SHP77 treated with DMSO at 0.1 percent for 48 hours (cell line): ENCODE results near the gene UFSP2.

Source experiments
- DNase-seq: peaks from one replicate; lab custom pipeline; 2025; lab: John Stamatoyannopoulos, UW

Gene UFSP2

DNA sequence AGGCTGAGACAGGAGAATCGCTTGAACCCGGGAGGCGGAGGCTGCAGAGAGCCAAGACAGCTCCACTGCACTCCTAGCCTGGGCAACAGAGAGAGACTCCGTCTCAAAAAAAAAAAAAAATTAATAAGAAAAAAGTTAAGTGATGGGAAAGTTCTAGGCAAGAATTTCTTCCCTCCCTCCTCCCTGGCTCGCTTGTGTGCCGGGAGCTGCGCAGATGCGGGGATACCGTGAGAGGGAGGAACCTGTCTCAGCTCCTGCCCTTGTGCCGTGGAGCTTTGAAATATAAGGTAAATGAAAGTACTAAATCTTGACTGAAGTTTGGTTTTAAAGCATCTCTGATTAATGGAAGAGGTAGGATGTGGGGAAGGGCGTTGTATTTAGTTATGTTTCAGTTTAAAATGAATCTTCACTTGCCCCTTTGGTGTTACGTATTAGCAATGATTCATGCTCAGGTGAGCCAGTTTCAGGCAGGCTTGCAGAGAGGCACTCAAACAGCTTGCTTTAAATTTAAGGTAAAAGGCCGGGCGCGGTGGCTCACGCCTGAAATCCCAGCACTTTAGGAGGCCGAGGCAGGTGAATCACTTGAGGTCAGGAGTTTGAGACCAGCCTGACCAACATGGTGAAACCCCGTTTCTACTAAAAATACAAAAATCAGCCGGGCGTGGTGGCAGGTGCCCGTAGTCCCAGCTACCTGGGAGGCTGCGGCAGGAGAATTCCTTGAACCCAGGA, 1.4 kb upstream of the UFSP2 start:
- no peak for DNase-seq

DNA sequence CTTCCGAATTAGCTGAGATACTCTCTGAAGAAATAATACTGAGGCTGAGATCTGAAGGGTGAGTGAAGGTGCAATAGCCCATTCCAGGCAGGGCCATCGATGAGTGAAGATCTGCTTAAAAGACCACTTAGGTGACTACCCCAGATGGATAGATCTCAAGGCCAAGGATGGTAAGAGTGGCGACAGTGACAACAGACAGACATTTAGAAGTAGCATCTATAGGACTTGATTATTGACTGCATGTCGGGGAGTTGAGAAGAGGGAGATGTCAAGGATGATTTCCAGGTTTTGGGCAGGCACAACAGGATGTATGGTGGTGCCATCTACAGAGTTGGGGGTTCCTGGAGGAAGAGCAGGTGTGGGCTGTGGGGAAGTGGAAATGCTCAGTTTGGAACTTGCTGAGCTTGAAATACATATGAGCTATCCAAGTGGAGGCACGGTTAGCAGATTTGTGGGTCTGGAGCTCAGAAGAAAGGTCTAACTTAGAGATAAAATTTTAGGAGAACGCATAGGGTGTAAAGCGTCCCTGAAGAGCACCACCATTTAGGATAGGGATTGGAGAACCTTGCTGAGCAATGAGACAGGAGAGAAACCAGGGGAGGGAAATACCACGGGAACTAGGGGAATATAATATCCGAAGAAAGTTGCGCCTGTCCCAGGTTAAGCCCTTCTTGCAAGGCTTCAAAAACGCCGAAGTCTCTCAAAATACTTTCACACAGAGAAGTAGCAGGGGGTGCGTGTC, 688 bp downstream of the UFSP2 start:
- no peak for DNase-seq

DNA sequence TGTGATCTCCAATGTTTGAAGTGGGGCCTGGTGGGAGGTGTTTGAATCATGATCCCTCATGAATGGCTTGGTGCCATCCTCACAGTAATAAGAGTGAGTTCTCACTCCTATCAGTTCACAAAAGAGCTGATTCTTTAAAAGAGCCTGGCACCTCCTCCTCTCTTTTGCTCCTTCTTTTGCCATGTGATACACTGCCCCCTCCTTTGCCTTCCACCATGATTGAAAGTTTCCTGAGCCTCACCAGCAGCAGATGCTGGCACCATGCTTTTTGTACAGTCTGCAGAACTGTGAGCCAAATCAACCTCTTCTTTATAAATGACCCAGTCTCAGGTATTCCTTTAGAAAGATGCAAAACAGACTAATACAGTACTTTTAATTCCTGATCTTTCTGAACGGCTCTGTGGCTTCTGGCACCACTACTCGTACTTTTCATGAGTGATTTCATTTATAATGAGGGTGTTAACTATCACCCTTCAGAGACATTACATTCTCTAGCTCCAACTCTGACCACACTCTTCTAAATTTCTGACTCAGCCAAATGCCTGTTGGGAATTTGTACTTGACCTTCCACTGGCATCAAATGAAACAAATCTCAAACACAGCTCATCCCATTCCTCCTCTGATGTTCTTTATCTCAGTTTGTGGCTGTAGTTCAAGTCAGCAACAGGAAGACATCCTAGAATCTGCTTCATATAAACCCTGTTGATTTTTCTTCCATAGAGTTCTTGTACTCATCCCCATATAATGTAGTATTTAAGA, 4.2 kb downstream of the UFSP2 start:
- no peak for DNase-seq

DNA sequence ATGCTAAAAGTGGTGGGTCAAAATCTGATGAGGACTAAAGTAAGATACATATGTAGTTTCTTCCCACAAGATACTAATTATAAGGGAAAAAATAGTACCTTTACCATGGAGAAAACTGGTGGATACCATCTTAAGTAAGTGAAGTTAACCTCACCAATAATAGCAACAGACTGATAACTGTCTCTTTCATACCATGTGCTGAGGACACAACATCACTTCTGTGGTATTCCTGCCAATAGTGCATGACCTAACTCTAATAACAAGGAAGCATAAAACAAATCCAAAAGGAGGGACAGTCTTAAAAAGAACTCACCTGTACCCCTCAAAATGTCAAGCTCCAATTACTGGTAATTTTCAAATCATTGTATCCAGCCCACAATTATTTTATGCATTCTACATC, 8.8 kb downstream of the UFSP2 start:
- DNase-seq = no peak

DNA sequence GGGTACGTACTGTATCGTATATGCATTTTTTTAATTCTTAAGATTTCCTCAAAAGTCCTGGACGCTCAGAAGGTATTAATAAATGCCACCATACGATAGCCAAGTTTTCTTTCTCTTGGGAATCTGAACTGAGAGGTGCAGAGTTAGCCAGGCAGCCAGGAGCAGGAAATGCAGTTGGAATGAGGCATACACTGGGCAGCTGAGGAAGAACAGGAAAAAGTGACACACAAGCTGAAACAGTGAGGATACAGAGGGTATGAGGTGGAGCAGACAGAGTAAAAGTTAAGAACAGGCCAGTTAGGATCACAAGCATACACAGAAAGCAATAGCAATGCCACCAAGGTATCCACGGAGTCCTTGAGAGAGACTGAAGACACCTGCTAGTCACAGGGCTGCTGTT, 13.4 kb downstream of the UFSP2 start:
- no peak for DNase-seq

DNA sequence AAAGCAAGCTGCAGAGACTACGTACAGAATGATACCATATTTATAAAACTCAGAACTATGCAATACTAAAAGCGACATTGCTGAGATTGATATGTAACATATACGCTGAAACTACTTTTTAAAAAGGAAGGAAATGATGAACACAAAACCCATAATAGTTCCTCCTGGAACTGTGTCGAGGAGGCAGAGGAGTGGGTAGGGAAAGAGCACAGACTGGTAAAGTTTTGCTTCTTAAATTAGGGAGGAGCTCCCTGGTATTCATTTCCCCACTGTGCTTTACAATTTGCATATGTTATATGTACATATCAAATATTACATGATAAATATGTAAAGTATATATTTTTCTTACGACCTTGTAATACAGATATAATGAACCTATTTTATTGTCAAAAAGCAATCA, 13.9 kb downstream of the UFSP2 start:
- DNase-seq = no peak

DNA sequence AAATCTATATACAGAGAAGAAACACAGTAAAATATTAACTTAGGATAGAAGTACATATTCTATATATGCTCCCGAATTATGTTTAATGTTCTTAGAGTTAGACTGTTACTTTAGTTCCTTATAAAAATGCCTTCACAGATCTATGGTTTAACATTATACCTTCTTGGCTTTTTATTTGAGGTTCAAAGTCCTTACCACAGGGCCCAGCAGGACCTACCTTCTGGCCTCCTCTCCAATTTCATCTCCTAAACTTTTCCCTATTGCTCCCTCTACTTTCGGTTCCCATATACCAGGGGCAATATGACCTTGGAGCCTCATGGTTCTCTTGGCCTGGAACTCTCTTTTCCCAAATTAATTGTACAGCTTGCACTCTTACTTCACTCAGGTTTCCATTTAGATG, 17.3 kb downstream of the UFSP2 start:
- no peak for DNase-seq

DNA sequence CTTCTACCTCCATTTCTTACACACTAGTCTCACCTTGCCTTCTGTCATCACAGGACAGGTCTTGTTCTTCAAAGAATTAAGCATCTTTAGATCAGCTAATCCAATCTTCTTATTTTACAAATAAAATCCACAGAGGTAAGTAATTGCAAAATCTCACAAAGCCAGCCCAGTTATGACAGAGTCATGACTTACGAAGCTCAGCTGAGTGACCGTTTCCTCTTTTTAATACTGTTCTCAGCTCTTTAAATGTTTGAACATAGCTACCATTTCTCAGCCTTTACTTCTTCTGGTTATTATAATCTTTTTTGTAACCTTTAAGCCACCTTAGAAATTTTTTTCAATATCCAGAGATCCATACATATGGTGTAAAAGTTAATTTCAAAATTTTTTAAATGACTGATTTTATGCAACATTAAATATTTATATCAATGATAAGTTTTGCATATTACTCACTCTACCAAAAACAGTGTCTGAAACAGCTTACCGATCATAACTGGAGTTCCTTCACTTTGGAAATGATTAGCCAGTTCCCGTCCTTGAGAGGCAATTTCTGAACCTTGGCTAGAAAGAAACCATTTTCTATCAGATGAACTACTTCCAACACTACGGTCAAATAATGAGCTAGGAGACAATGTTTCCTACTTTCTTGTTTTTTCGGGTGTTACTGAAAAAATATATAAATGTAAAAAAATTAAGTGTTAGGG, 20.3 kb downstream of the UFSP2 start:
- no peak for DNase-seq

DNA sequence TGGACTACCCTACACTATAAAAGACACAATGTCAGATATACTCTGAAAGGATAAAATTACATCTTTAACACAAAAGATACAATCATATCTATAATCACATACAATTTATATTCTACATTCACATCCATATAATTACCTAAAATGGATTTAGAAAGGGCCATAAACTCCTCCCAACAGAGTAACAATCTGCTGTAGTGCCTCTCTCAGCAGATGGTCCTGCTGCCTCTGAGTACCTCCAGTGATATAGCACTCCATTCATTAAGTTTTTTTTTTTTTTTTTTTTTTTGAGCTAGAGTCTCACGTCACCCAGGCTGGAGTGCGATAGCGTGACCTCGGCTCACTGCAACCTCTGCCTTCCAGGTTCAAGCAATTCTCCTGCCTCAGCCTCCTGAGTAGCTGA, 21.7 kb downstream of the UFSP2 start:
- no peak for DNase-seq

DNA sequence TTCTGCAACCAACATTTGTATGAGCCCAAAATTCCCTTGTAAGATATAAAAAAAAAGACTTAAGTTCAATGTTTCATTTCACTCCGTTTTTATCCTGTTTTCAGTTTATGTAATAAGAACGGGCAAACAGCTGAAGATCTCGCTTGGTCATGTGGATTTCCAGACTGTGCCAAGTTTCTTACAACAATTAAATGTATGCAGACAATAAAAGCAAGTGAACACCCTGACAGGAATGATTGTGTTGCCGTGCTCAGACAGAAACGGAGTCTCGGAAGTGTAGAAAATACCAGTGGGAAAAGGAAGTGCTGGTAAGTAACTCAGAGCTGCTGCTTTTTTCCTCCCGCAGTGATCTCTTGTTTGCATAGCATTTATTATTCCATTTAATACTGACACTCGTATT, 26.3 kb downstream of the UFSP2 start:
- no peak for DNase-seq

DNA sequence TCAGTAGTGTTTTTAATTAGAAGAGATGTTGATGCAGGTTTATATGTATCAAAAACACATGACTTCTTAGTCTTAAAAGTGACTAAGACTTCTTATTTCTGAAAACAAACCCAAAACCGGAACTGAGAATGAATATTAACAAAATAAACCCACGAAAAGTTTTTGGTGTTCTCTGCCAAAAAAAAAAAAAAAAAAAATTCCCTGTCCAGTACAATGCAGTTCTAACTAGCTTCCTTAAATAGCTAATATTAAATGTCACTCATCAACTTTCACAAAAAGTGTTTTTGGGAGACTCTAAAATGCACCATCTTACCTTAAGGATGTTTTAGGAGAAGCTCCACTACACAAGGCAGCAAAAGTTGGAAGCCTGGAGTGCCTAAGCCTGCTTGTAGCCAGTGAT, 27.1 kb downstream of the UFSP2 start:
- DNase-seq = no peak

DNA sequence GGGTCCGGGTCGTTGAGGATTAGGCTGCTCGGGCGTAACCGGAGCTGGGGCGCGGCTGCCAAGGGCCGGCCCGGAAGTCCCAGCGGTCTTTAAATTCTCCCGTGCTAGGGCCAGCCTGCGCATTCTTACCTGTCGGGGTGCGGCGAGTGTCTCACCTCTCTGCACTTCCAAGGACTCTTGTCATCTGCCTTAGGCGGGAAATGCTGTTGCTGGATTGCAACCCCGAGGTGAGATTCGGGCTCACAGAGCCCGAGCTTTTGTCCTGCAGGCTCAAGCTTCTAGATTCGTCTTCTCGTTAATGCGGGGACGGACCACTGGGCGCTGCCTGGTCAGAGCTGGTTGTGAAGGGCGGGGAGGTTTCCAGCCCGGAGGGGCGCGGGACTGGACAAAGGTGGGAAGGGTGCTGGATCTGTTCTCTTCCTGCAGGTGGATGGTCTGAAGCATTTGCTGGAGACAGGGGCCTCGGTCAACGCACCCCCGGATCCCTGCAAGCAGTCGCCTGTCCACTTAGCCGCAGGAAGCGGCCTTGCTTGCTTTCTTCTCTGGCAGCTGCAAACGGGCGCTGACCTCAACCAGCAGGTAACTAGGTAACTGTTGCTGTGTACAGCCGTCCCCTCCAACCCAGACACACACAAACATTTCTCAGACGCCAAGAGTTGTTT, 28.9 kb downstream of the UFSP2 start, which contains the start of gene ANKRD37:
ANKRD37 (plus strand) TSS at position 118 of the 662 bp plus-strand sequence; CDS start at position 201, 83 bp downstream.
- peak; percentile 22 for DNase-seq

DNA sequence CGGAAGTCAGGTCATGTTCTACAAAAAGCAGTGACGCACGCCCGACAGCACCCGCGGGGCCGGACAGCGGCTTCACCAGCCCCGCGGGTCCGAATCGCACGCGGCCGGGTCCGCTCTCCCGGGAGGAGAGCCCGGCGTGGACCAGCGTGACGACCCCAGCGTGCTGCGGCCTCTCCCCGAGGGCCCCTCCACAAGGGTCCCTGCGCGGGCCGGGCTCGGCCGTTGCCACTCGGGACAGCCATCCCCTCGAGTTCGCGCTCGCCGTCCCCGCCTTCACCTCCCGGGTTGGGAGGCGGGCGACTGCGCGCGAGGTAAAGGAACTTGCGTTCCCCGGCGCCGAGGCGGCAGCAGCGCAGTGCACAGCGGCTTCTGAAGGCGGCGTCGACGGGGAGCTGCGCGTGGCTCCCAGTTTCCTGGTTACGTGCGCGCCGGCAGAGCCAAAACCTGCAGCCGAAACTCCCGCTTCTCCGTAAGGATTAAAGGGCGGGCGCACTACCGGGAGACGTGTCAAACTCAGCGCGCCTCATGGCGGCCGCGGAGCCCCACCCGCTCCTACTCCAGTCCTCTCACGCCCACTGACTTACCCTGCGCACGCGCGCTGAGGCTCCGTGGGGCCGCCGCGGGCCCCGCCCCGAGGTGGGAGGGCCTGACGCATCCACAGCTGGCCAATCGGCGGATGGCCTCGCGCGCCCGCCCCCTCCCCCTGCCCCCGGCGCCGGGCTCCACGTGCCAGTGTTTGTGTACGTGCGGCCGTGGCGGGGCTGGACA, 29.6 kb downstream of the UFSP2 start:
- DNase-seq = peak; percentile 40

DNA sequence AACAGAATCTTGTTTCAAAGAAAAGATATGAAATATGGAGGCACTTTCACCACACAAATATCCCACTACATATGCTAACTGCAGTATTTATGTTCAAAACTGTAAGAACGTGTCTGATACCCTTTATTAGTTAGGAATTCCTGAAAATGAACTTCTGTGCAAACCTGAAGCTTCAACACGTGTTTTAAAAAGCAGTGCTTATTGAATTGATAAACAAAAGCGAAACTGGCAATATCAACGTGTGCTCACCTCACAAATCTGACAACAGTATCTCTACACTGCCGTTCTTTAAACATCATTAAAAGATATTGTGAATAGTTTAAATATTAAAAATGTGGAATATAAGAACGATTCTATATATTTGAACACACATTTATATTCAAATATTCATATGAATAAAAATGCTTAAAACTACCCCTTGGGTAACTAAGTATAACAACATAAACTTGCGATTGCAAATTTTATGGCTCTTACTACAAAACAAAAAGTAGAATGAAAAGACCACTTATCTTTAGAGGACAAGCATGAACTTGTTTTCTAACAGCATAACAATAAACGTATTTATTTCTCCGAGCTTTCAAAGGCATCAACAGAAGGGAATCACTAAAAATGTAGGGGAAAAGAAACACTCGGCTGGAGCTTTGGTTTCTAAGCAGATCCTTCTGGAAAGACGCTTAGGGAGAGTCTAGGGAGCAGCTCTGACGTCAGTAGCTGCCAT, 30.4 kb downstream of the UFSP2 start, which contains the start of gene LRP2BP:
LRP2BP (minus strand) TSS at position 687 of the 718 bp plus-strand sequence. CDS start 17,738 bp downstream, outside the sequence.
- peak; percentile 27 for DNase-seq

DNA sequence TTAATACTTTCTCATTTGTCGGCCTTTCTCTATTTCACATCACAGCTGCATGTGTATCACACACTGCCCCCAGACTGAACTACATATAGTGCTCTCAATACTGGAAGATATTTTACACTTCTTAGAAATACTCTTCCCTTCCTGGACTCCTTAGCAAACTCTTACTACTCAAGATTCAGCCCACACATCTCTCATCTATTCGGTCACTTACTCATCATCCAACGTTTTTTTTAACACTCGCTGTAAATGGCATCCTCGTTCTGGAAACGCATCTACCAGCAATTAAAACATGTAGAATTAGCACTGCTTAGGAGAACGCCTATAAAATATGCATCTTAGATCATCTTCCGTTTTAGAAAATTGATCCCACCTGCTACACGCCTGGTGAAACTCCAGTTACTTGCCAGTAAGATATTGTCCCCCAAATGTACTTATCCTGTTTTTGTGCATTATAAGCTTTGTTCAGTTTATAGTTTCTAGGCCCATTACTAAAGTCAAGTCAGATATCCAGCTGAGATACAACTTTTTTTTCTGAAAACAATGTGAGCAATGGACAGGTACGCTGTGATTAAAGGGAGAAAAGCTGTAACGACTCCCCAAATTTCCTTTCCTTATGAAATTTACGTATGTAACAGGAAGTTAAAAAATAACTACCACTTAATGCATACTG, 31.1 kb downstream of the UFSP2 start:
- no peak for DNase-seq

DNA sequence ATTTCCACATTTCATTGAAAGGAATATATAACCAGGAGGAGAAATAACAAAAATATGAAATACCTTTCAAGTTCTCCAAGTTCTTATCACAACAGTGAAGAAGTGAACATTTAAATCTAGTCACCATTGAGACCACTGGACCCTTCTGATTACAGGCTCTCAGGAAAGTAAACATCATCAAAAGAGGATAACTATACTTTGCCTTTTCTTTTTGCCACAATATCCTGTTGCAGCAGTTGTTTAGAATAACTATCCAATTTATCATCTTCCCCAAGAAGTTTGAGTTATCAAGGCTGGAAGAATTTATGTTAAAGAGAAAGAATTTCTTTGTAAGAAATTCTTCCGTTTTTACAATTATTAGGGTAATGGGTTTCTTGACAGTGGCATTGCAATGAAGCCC, 33.6 kb downstream of the UFSP2 start:
- no peak for DNase-seq

DNA sequence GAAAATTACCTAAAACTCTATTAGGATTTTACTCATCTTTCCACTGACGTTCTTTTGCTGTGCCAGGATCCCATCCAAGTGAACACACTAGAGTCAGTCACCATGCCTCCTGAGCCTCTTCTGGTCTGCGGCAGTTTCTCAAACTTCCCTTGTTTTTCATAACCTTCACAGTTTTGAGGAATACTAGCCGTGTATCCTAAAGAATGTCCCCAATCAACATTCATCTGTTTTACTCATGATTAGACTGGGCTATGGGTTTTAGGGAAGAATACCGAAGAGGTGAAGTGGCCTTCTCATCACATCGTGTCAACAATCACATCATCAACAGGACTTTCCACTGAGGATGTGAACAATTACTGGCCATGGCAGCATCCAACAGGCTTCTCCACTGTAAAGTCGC, 34.8 kb downstream of the UFSP2 start:
- no peak for DNase-seq

DNA sequence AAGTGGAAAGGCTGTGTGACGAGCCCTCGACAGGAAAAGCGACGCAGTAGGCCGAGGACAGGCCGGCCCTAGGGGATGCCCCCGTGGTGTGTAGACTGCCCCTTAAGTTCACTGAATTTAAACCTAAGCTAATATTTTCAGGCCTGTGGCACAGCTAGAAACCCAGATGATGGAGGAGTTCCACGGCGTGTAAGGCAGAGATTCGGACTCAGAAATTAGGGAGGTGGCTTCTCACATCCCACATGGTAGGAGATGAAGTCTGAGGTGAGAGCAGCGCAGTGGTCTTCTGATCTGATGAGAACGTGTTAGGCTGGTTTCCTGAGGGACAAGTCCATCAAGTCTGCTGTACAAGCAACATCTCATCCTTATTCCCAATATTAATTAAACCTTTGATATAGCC, 37.8 kb downstream of the UFSP2 start:
- DNase-seq = no peak

DNA sequence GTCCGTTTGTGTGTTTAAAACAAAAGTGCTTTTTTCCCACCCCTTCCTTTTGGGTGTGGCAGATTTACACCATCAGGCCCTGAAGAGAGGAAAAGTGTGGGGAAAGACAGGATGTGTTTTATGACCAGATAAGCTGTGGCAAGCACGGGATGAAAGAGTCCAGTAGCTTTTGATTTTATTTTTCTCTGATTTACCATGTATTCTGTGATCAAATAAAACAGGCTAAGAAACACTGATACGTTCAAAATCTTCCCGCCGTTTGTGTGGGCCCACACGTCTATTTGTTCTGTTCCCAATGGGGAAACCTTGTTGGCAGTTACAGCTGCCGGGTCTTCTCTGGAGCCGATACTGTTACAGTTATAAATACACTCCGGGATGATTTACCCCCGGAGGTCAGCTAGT, 40.8 kb downstream of the UFSP2 start:
- DNase-seq = no peak

DNA sequence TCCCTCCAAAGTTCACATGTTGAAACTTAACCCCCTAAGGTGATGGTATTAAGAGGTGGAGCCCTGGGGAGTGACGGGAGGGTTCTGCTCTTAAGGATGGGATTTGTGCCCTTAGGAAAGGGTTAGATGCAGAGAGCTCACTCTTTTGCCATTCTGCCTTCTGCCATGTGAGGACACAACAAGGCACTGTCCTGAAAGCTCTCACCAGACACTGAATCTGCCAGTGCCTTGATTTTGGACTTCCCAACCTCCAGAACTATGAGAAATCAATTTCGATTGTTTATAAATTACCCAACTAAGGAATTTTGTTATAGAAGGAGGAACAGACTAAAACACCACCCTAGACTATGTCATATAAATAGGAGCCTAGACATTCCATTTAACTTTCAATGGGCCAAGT, 41.7 kb downstream of the UFSP2 start:
- no peak for DNase-seq
